ENCODE measurements around the gene HLA-DPB1. TPM values are rescaled to one million over a fixed set of nuclear protein-coding genes. Genes with fewer than 3 reads are reported as not detected.

HLA-DPB1 gene
- 1.8 and 5.5 TPM in 2 replicates for total RNA-seq (2012; rRNA removed)

- H3K4me1 ChIP-seq (ENCODE audit: control insufficient read depth, insufficient read depth, low read length): no peaks in the 10 kb centered on the region
- no peaks in the 10 kb centered on the region for H3K36me3 ChIP-seq (ENCODE audit: insufficient read depth, low read length)
- no peaks in the 10 kb centered on the region for H3K9me3 ChIP-seq (replicated peaks; ENCODE audit: low read length)
- H3K4me3 ChIP-seq (ENCODE audit: low read length): no peak within 1 kb of the TSS
- H3K27me3 ChIP-seq (ENCODE audit: control insufficient read depth, insufficient read depth, low read length): peaks cover 57% of the 10 kb centered on the region
- no peak within 1 kb of the TSS for H3K4me2 ChIP-seq (ENCODE audit: low read length)
- H3K9ac ChIP-seq (ENCODE audit: low read depth, low read length): no peak within 1 kb of the TSS
Observed at GRCh38 chr6:33075568-33076405, at the start of gene HLA-DPB1. Gene HLA-DPB1 (plus strand): TSS chr6:33075990. CDS start chr6:33076042, 52 bp downstream.

GRCh38 chr6:33028220-33028849 lies 47.5 kb upstream of the HLA-DPB1 start:
- H3K4me3 ChIP-seq (ENCODE audit: low read length): no peak overlapping the region
- no peak overlapping the region for H3K4me2 ChIP-seq (ENCODE audit: low read length)
- H3K4me1 ChIP-seq (ENCODE audit: control insufficient read depth, insufficient read depth, low read length): no peaks in the 10 kb centered on the region
- peaks cover 78% of the 10 kb centered on the region for H3K27me3 ChIP-seq (ENCODE audit: control insufficient read depth, insufficient read depth, low read length)
- no peaks in the 10 kb centered on the region for H3K36me3 ChIP-seq (ENCODE audit: insufficient read depth, low read length)
- H3K9ac ChIP-seq (ENCODE audit: low read depth, low read length): no peak overlapping the region
- H3K9me3 ChIP-seq (replicated peaks; ENCODE audit: low read length): no peaks in the 10 kb centered on the region

- H3K36me3 ChIP-seq (ENCODE audit: insufficient read depth, low read length): no peaks in the 10 kb centered on the region
- H3K27me3 ChIP-seq (ENCODE audit: control insufficient read depth, insufficient read depth, low read length): peaks cover 82% of the 10 kb centered on the region
- no peaks in the 10 kb centered on the region for H3K9me3 ChIP-seq (replicated peaks; ENCODE audit: low read length)
- no peak overlapping the region for H3K9ac ChIP-seq (ENCODE audit: low read depth, low read length)
- H3K4me3 ChIP-seq (ENCODE audit: low read length): no peak overlapping the region
- H3K4me2 ChIP-seq (ENCODE audit: low read length): no peak overlapping the region
- H3K4me1 ChIP-seq (ENCODE audit: control insufficient read depth, insufficient read depth, low read length): no peaks in the 10 kb centered on the region
Observed at GRCh38 chr6:33029328-33030184, 46.2 kb upstream of the HLA-DPB1 start.

GRCh38 chr6:33030245-33030644 lies 45.5 kb upstream of the HLA-DPB1 start:
- no peaks in the 10 kb centered on the region for H3K36me3 ChIP-seq (ENCODE audit: insufficient read depth, low read length)
- H3K4me3 ChIP-seq (ENCODE audit: low read length): no peak overlapping the region
- no peaks in the 10 kb centered on the region for H3K4me1 ChIP-seq (ENCODE audit: control insufficient read depth, insufficient read depth, low read length)
- H3K9ac ChIP-seq (ENCODE audit: low read depth, low read length): no peak overlapping the region
- no peak overlapping the region for H3K4me2 ChIP-seq (ENCODE audit: low read length)
- H3K27me3 ChIP-seq (ENCODE audit: control insufficient read depth, insufficient read depth, low read length): peaks cover 79% of the 10 kb centered on the region
- H3K9me3 ChIP-seq (replicated peaks; ENCODE audit: low read length): no peaks in the 10 kb centered on the region

GRCh38 chr6:33034554-33034953 lies 41.2 kb upstream of the HLA-DPB1 start:
- Histone ChIP-seq H3K9me3 (replicated peaks; ENCODE audit: low read length) (no peaks in the 10 kb centered on the region), H3K4me3 (ENCODE audit: low read length) (no peak overlapping the region), H3K36me3 (ENCODE audit: insufficient read depth, low read length) (no peaks in the 10 kb centered on the region), H3K4me2 (ENCODE audit: low read length) (no peak overlapping the region), H3K9ac (ENCODE audit: low read depth, low read length) (no peak overlapping the region), H3K27me3 (ENCODE audit: control insufficient read depth, insufficient read depth, low read length) (peaks cover 87% of the 10 kb centered on the region), H3K4me1 (ENCODE audit: control insufficient read depth, insufficient read depth, low read length) (no peaks in the 10 kb centered on the region)

GRCh38 chr6:33036535-33036934 lies 39.3 kb upstream of the HLA-DPB1 start:
- Histone ChIP-seq H3K4me1 (ENCODE audit: control insufficient read depth, insufficient read depth, low read length) (no peaks in the 10 kb centered on the region), H3K4me3 (ENCODE audit: low read length) (no peak overlapping the region), H3K36me3 (ENCODE audit: insufficient read depth, low read length) (no peaks in the 10 kb centered on the region), H3K9me3 (replicated peaks; ENCODE audit: low read length) (no peaks in the 10 kb centered on the region), H3K9ac (ENCODE audit: low read depth, low read length) (no peak overlapping the region), H3K4me2 (ENCODE audit: low read length) (no peak overlapping the region), H3K27me3 (ENCODE audit: control insufficient read depth, insufficient read depth, low read length) (peaks cover 74% of the 10 kb centered on the region)

- H3K9ac ChIP-seq (ENCODE audit: low read depth, low read length): no peak overlapping the region
- H3K36me3 ChIP-seq (ENCODE audit: insufficient read depth, low read length): no peaks in the 10 kb centered on the region
- H3K27me3 ChIP-seq (ENCODE audit: control insufficient read depth, insufficient read depth, low read length): peaks cover 48% of the 10 kb centered on the region
- no peak overlapping the region for H3K4me3 ChIP-seq (ENCODE audit: low read length)
- no peak overlapping the region for H3K4me2 ChIP-seq (ENCODE audit: low read length)
- H3K4me1 ChIP-seq (ENCODE audit: control insufficient read depth, insufficient read depth, low read length): no peaks in the 10 kb centered on the region
- H3K9me3 ChIP-seq (replicated peaks; ENCODE audit: low read length): no peaks in the 10 kb centered on the region
Observed at GRCh38 chr6:33040157-33040556, 35.6 kb upstream of the HLA-DPB1 start.

- Histone ChIP-seq H3K27me3 (ENCODE audit: control insufficient read depth, insufficient read depth, low read length) (peaks cover 66% of the 10 kb centered on the region), H3K9me3 (replicated peaks; ENCODE audit: low read length) (no peaks in the 10 kb centered on the region), H3K4me2 (ENCODE audit: low read length) (no peak overlapping the region), H3K36me3 (ENCODE audit: insufficient read depth, low read length) (no peaks in the 10 kb centered on the region), H3K9ac (ENCODE audit: low read depth, low read length) (no peak overlapping the region), H3K4me1 (ENCODE audit: control insufficient read depth, insufficient read depth, low read length) (no peaks in the 10 kb centered on the region), H3K4me3 (ENCODE audit: low read length) (no peak overlapping the region)
Observed at GRCh38 chr6:33049323-33050013, 26.3 kb upstream of the HLA-DPB1 start.

- Histone ChIP-seq H3K36me3 (ENCODE audit: insufficient read depth, low read length) (no peaks in the 10 kb centered on the region), H3K9ac (ENCODE audit: low read depth, low read length) (no peak overlapping the region), H3K9me3 (replicated peaks; ENCODE audit: low read length) (no peaks in the 10 kb centered on the region), H3K4me3 (ENCODE audit: low read length) (no peak overlapping the region), H3K27me3 (ENCODE audit: control insufficient read depth, insufficient read depth, low read length) (peaks cover 69% of the 10 kb centered on the region), H3K4me2 (ENCODE audit: low read length) (no peak overlapping the region), H3K4me1 (ENCODE audit: control insufficient read depth, insufficient read depth, low read length) (no peaks in the 10 kb centered on the region)
Observed at GRCh38 chr6:33050014-33050810, 25.6 kb upstream of the HLA-DPB1 start.

- Histone ChIP-seq H3K4me3 (ENCODE audit: low read length) (no peak overlapping the region), H3K27me3 (ENCODE audit: control insufficient read depth, insufficient read depth, low read length) (peaks cover 67% of the 10 kb centered on the region), H3K9me3 (replicated peaks; ENCODE audit: low read length) (no peaks in the 10 kb centered on the region), H3K4me2 (ENCODE audit: low read length) (no peak overlapping the region), H3K36me3 (ENCODE audit: insufficient read depth, low read length) (no peaks in the 10 kb centered on the region), H3K9ac (ENCODE audit: low read depth, low read length) (no peak overlapping the region), H3K4me1 (ENCODE audit: control insufficient read depth, insufficient read depth, low read length) (no peaks in the 10 kb centered on the region)
Observed at GRCh38 chr6:33052627-33053026, 23.2 kb upstream of the HLA-DPB1 start.
